HEK293 (cell line): Measurements from ENCODE around the gene MLF2.
A peak's percentile ranks its signal among the peaks of the same experiment; 100 is the strongest.

Experiments
- CTCF ChIA-PET: fragments of 350-600 bp; formaldehyde crosslinking; extraction: SDS; loops from one replicate; lab custom pipeline; 2021; ENCODE audit warnings: antibody characterized with exemption; lab: Yijun Ruan, JAX
- POLR2A ChIA-PET: fragments of 300-600 bp; formaldehyde crosslinking; extraction: SDS; loops from one replicate; lab custom pipeline; 2020; ENCODE audit warnings: antibody characterized with exemption, inconsistent platforms; lab: Yijun Ruan, JAX
- H3K27ac ChIP-seq: fragments of 200-500 bp; sonication (Bioruptor generic); 2 replicates; pipeline ENCODE4 v1.5.1; 2014; ENCODE audit warnings: low read depth, low read length, control low read depth, inconsistent platforms; ENCODE audit errors: extremely low read depth
- H3K36me3 ChIP-seq, 2 experiments: fragments of 200-500 bp in 1 of 2; sonication (Bioruptor generic) in 1 of 2; 1 replicate in 1 of 2; 2 replicates in 1 of 2; pipeline ENCODE4 v1.5.1; 2014 to 2017; ENCODE audit warnings: inconsistent platforms in 2 of 2, low read length in 2 of 2; ENCODE audit not compliant: control insufficient read depth in 2 of 2, insufficient read depth in 1 of 2
- H3K4me1 ChIP-seq: fragments of 200-500 bp; sonication (Bioruptor generic); 2 replicates; pipeline ENCODE4 v1.5.1; 2014; ENCODE audit warnings: mild to moderate bottlenecking, low read length, inconsistent platforms; ENCODE audit not compliant: control insufficient read depth, insufficient read depth
- H3K4me3 ChIP-seq: 2 replicates; pipeline ENCODE4 v1.5.1; 2011; ENCODE audit warnings: low read depth, mild to moderate bottlenecking, control low read depth, low read length, moderate library complexity
- H3K9me3 ChIP-seq: fragments of 200-500 bp; sonication (Bioruptor generic); 2 replicates; pipeline ENCODE4 v1.5.1; 2014; ENCODE audit warnings: low read depth, low read length, inconsistent platforms; ENCODE audit not compliant: control insufficient read depth, insufficient read depth
- PATZ1 ChIP-seq: fragments of 450-650 bp; formaldehyde crosslinking; IDR thresholded peaks from 2 replicates; pipeline ENCODE4 v1.5.1; 2016; ENCODE audit warnings: missing biosample characterization, missing genetic modification characterization
- SP7 ChIP-seq: fragments of 450-650 bp; formaldehyde crosslinking; IDR thresholded peaks from 2 replicates; pipeline ENCODE4 v1.5.1; 2016; ENCODE audit warnings: missing biosample characterization, missing genetic modification characterization
- TRIM28 ChIP-seq: IDR thresholded peaks from 2 replicates; pipeline ENCODE4 v1.6.1; 2011; ENCODE audit warnings: low read length, control low read depth, borderline replicate concordance
- ZNF394 ChIP-seq: fragments of 450-650 bp; formaldehyde crosslinking; IDR thresholded peaks from 2 replicates; pipeline ENCODE4 v1.5.1; 2016; ENCODE audit warnings: missing biosample characterization, missing genetic modification characterization, mild to moderate bottlenecking, moderate library complexity, borderline replicate concordance
- ZNF544 ChIP-seq: fragments of 450-650 bp; formaldehyde crosslinking; IDR thresholded peaks from 2 replicates; pipeline ENCODE4 v1.5.0; 2017; ENCODE audit warnings: missing biosample characterization, missing genetic modification characterization
- ZNF600 ChIP-seq: fragments of 450-650 bp; formaldehyde crosslinking; IDR thresholded peaks from 2 replicates; pipeline ENCODE4 v1.5.1; 2016; ENCODE audit warnings: missing biosample characterization, missing genetic modification characterization
- ZNF664 ChIP-seq: fragments of 450-650 bp; formaldehyde crosslinking; IDR thresholded peaks from 2 replicates; pipeline ENCODE4 v1.5.1; 2016; ENCODE audit warnings: missing biosample characterization, missing genetic modification characterization
- TF ChIP-seq, protein P1 (sequence below): fragments of 450-650 bp; IDR thresholded peaks from 2 replicates; pipeline ENCODE4 v1.5.1; 2018; ENCODE audit warnings: missing biosample characterization, missing genetic modification characterization

The MLF2 gene

GRCh38 chr12:6771509-6772330, 18.8 kb upstream of the MLF2 start:
- Histone ChIP-seq H3K36me3 (peaks cover 11 to 26% of the 10 kb centered on the region in 2 experiments; a peak in 2 of 3 replicates), H3K4me1 (peaks cover 13% of the 10 kb centered on the region), H3K9me3 (no peaks in the 10 kb centered on the region), H3K27ac (no peak overlapping the region), H3K4me3 (no peak overlapping the region)
- ChIA-PET POLR2A (interaction anchor here (1.0 to 4.7 kb wide), 3 partner anchors 19 to 80 kb away, joined by 3 to 42 read pairs (median 6); partner anchors contain the start of genes CDCA3, MLF2 and USP5), CTCF (interaction anchor here (0.7 to 7.8 kb wide), 5 partner anchors 18 to 108 kb away, joined by 3 to 140 read pairs (median 3); partner anchors contain the start of gene MLF2)
- TF ChIP-seq ZNF394, result no peak
- TF ChIP-seq ZNF664 (tag by site-specific recombination), result peak; percentile 96

- Histone ChIP-seq H3K36me3 (peaks cover 11 to 26% of the 10 kb centered on the region in 2 experiments; a peak in 2 of 3 replicates), H3K4me1 (peaks cover 13% of the 10 kb centered on the region), H3K27ac (no peak overlapping the region), H3K9me3 (no peaks in the 10 kb centered on the region), H3K4me3 (no peak overlapping the region)
- CTCF ChIA-PET, result interaction anchor here (0.8 to 7.8 kb wide), 3 partner anchors 17 to 55 kb away, joined by 3 to 140 read pairs (median 4); partner anchors contain the start of gene MLF2
- POLR2A ChIA-PET, result interaction anchor here (0.5 to 4.7 kb wide), 5 partner anchors 18 to 172 kb away, joined by 3 to 42 read pairs (median 3); partner anchors contain the start of genes C12orf57, CDCA3, MLF2 and RNU7-1
- TF ChIP-seq ZNF600 (tag by site-specific recombination) (peak; percentile 54; the same call in 1 of the 2 replicates), ZNF544 (no peak)
Measured at GRCh38 chr12:6771091-6771495, 18.2 kb upstream of the MLF2 start.

DNA sequence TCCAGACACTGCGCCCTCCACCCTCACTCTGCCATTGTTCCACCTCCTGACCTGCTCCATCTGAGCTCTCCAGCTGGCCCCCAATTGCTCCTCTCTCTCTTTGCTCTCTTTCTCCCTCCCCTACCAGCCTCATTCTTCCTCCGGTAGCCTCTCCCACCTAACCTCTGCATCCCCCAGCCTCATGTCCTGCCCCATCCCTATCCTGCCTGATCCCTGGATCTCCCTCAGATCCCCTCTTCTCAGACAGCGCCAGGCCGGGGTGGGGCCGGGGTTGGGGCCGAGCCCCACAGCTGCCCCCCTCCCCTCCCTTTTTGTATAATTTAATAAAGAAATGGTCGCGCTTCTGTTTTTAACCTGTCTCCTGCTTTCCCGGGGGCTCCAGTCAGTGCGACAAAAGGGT, 17.7 kb upstream of the MLF2 start:
- CTCF ChIA-PET, result interaction anchor here (0.8 to 7.8 kb wide), 3 partner anchors 17 to 56 kb away, joined by 3 to 140 read pairs (median 4); partner anchors contain the start of gene MLF2
- Histone ChIP-seq H3K36me3 (peaks cover 11 to 26% of the 10 kb centered on the region in 2 experiments; a peak in 2 of 3 replicates), H3K4me1 (peaks cover 15% of the 10 kb centered on the region), H3K27ac (no peak overlapping the region), H3K4me3 (no peak overlapping the region), H3K9me3 (no peaks in the 10 kb centered on the region)
- POLR2A ChIA-PET, result interaction anchor here (0.5 to 4.7 kb wide), 5 partner anchors 17 to 173 kb away, joined by 3 to 42 read pairs (median 3); partner anchors contain the start of genes C12orf57, CDCA3, MLF2 and RNU7-1
- TF ChIP-seq SP7 (no peak), PATZ1 (tag by site-specific recombination) (peak; percentile 52; the same call in 1 of the 2 replicates)

DNA sequence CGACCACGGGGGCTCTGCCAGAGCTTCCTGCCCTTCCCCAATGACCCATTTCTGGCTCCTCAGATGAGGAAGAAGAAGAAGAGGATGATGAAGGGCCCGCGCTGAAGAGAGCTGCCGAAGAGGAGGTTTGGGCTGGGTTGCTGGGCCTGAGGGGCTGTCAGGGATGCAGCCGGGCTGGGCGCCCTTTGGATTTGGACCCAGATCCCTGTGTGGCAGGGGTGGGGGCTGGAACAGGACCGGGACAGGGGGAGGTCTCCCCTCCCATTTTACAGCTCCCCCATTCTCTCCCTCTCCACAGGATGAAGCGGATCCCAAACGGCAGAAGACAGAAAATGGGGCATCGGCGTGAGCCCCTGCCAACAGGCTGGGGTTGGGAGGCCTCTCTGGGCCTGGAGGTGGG, 17.2 kb upstream of the MLF2 start:
- POLR2A ChIA-PET, result interaction anchor here (1.6 to 4.7 kb wide), 2 partner anchors 17 to 46 kb away, joined by 6 to 42 read pairs; partner anchors contain the start of genes COPS7A and MLF2
- Histone ChIP-seq H3K27ac (no peak overlapping the region), H3K36me3 (peaks cover 11 to 26% of the 10 kb centered on the region in 2 experiments; a peak in 2 of 3 replicates), H3K4me3 (no peak overlapping the region), H3K9me3 (no peaks in the 10 kb centered on the region), H3K4me1 (peaks cover 20% of the 10 kb centered on the region)
- CTCF ChIA-PET, result interaction anchor here (7.8 kb wide), 1 partner anchor 16 kb away, joined by 140 read pairs; the partner anchor contains the start of gene MLF2
- no peak for TF ChIP-seq TRIM28
- TF ChIP-seq, protein P1, sequence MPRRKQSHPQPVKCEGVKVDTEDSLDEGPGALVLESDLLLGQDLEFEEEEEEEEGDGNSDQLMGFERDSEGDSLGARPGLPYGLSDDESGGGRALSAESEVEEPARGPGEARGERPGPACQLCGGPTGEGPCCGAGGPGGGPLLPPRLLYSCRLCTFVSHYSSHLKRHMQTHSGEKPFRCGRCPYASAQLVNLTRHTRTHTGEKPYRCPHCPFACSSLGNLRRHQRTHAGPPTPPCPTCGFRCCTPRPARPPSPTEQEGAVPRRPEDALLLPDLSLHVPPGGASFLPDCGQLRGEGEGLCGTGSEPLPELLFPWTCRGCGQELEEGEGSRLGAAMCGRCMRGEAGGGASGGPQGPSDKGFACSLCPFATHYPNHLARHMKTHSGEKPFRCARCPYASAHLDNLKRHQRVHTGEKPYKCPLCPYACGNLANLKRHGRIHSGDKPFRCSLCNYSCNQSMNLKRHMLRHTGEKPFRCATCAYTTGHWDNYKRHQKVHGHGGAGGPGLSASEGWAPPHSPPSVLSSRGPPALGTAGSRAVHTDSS (tag by site-specific recombination), result peak; percentile 88
